MM.1S (cell line): ENCODE data around the gene AMPH.

Source experiments
- DNase-seq: peaks from one replicate; pipeline ENCODE4 v3.0.0-alpha.2; 2015
- H2AFZ ChIP-seq: fragments of 300-600 bp; sonication (generic); 2 replicates; pipeline ENCODE4 v1.6.0; 2016; ENCODE audit warnings: antibody characterized with exemption, low read length
- H3F3A ChIP-seq: fragments of 300-600 bp; sonication (generic); 2 replicates; pipeline ENCODE4 v1.6.1; 2016; ENCODE audit warnings: mild to moderate bottlenecking, antibody characterized with exemption, low read length, moderate library complexity, mixed read lengths; ENCODE audit not compliant: insufficient read depth
- H3K27ac ChIP-seq: fragments of 300-600 bp; sonication (generic); 2 replicates; pipeline ENCODE4 v1.5.1; 2016; ENCODE audit warnings: mild to moderate bottlenecking, low read length
- H3K27me3 ChIP-seq: fragments of 300-600 bp; sonication (generic); replicated peaks from 2 replicates; pipeline ENCODE4 v1.6.0; 2016; ENCODE audit warnings: low read length; ENCODE audit not compliant: insufficient read depth
- H3K36me3 ChIP-seq: fragments of 300-600 bp; sonication (generic); replicated peaks from 2 replicates; pipeline ENCODE4 v1.6.1; 2016; ENCODE audit warnings: mild to moderate bottlenecking, low read length, mixed read lengths; ENCODE audit not compliant: insufficient read depth
- H3K4me1 ChIP-seq: fragments of 300-600 bp; sonication (generic); 2 replicates; pipeline ENCODE4 v1.6.1; 2016; ENCODE audit warnings: low read length, mixed read lengths
- H3K4me2 ChIP-seq: fragments of 300-600 bp; sonication (generic); 2 replicates; pipeline ENCODE4 v1.6.0; 2016; ENCODE audit warnings: low read depth, low read length
- H3K4me3 ChIP-seq: fragments of 300-600 bp; sonication (generic); 2 replicates; pipeline ENCODE4 v1.5.1; 2016; ENCODE audit warnings: low read length, mixed read lengths
- H3K79me2 ChIP-seq: fragments of 300-600 bp; sonication (generic); 2 replicates; pipeline ENCODE4 v1.6.1; 2016; ENCODE audit warnings: mixed run types, low read length, mixed read lengths
- H3K9ac ChIP-seq: fragments of 300-600 bp; sonication (generic); 2 replicates; pipeline ENCODE4 v1.6.1; 2016; ENCODE audit warnings: low read length, mixed read lengths
- H3K9me2 ChIP-seq: fragments of 300-600 bp; sonication (generic); replicated peaks from 2 replicates; pipeline ENCODE4 v1.6.1; 2016; ENCODE audit warnings: mild to moderate bottlenecking, low read length, mixed read lengths; ENCODE audit not compliant: insufficient read depth
- H3K9me3 ChIP-seq: fragments of 300-600 bp; sonication (generic); replicated peaks from 2 replicates; pipeline ENCODE4 v1.6.1; 2016; ENCODE audit warnings: mild to moderate bottlenecking, low read length, mixed read lengths; ENCODE audit not compliant: insufficient read depth
- H4K20me1 ChIP-seq: fragments of 300-600 bp; sonication (generic); 2 replicates; pipeline ENCODE4 v1.6.1; 2016; ENCODE audit warnings: mild to moderate bottlenecking, low read length, moderate library complexity, mixed read lengths; ENCODE audit not compliant: insufficient read depth
- EZH2 ChIP-seq: fragments of 300-600 bp; sonication (generic); optimal IDR thresholded peaks from 2 replicates; pipeline ENCODE3; 2017; ENCODE audit warnings: low read depth, mild to moderate bottlenecking, antibody characterized with exemption, low read length, mixed read lengths
- EZH2phosphoT487 ChIP-seq: fragments of 300-600 bp; sonication (generic); IDR thresholded peaks from 2 replicates; pipeline ENCODE4 v1.6.1; 2018; ENCODE audit warnings: antibody characterized with exemption, low read length
- TF ChIP-seq, protein P1 (sequence below): fragments of 300-600 bp; sonication (generic); IDR thresholded peaks from 2 replicates; pipeline ENCODE4 v1.5.1; 2016; ENCODE audit warnings: antibody characterized with exemption, low read length, mixed read lengths

Gene AMPH

DNA sequence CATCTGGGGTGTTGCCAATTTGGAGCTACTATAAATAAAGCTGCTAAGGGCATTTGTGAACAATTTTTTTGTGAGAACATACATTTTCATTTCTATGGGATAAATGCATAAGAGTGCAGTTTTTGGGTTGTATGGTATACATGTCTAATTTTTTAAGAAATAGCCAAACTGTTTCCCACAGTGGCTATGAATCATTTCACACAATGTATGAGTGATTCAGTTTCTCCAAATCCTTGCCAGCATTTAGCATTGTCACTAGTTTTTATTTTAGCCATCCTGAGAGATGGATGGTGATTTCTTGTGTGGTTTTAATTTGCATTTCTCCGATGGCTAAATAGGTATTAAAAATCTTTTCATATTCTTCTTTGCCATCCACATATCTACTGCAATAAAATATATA lies 105.3 kb downstream of the AMPH start:
- H3K36me3 ChIP-seq, result no peaks in the 10 kb centered on the region
- peaks cover 8% of the 10 kb centered on the region for H3F3A ChIP-seq
- H3K4me3 ChIP-seq, result no peak overlapping the region
- H3K4me2 ChIP-seq, result no peak overlapping the region
- no peaks in the 10 kb centered on the region for H3K9me3 ChIP-seq
- no peak for TF ChIP-seq EZH2phosphoT487
- TF ChIP-seq, protein P1, sequence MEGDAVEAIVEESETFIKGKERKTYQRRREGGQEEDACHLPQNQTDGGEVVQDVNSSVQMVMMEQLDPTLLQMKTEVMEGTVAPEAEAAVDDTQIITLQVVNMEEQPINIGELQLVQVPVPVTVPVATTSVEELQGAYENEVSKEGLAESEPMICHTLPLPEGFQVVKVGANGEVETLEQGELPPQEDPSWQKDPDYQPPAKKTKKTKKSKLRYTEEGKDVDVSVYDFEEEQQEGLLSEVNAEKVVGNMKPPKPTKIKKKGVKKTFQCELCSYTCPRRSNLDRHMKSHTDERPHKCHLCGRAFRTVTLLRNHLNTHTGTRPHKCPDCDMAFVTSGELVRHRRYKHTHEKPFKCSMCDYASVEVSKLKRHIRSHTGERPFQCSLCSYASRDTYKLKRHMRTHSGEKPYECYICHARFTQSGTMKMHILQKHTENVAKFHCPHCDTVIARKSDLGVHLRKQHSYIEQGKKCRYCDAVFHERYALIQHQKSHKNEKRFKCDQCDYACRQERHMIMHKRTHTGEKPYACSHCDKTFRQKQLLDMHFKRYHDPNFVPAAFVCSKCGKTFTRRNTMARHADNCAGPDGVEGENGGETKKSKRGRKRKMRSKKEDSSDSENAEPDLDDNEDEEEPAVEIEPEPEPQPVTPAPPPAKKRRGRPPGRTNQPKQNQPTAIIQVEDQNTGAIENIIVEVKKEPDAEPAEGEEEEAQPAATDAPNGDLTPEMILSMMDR, result no peak
- TF ChIP-seq EZH2, result no peak
- DNase-seq, result no peak
- H4K20me1 ChIP-seq, result no peaks in the 10 kb centered on the region
- H3K27ac ChIP-seq, result no peak overlapping the region
- H2AFZ ChIP-seq, result no peak overlapping the region
- no peaks in the 10 kb centered on the region for H3K79me2 ChIP-seq
- H3K4me1 ChIP-seq, result peaks cover 10% of the 10 kb centered on the region
- no peaks in the 10 kb centered on the region for H3K27me3 ChIP-seq
- no peaks in the 10 kb centered on the region for H3K9me2 ChIP-seq
- no peak overlapping the region for H3K9ac ChIP-seq

- TF ChIP-seq EZH2phosphoT487, result no peak
- TF ChIP-seq EZH2, result no peak
- TF ChIP-seq, protein P1, result no peak
- H3K27ac ChIP-seq, result no peak overlapping the region
- H2AFZ ChIP-seq, result no peak overlapping the region
- H3K4me2 ChIP-seq, result no peak overlapping the region
- no peaks in the 10 kb centered on the region for H3K4me1 ChIP-seq
- no peak overlapping the region for H3K9ac ChIP-seq
- DNase-seq, result no peak
- H4K20me1 ChIP-seq, result no peaks in the 10 kb centered on the region
- H3K27me3 ChIP-seq, result no peaks in the 10 kb centered on the region
- no peaks in the 10 kb centered on the region for H3F3A ChIP-seq
- H3K4me3 ChIP-seq, result no peak overlapping the region
- no peaks in the 10 kb centered on the region for H3K9me3 ChIP-seq
- H3K9me2 ChIP-seq, result no peaks in the 10 kb centered on the region
- H3K36me3 ChIP-seq, result no peaks in the 10 kb centered on the region
- H3K79me2 ChIP-seq, result no peaks in the 10 kb centered on the region
Observed at GRCh38 chr7:38524786-38525185, 106.4 kb downstream of the AMPH start.

- no peaks in the 10 kb centered on the region for H4K20me1 ChIP-seq
- no peaks in the 10 kb centered on the region for H3K4me1 ChIP-seq
- no peak for DNase-seq
- no peak overlapping the region for H3K4me3 ChIP-seq
- H3K36me3 ChIP-seq, result no peaks in the 10 kb centered on the region
- H3K9me3 ChIP-seq, result no peaks in the 10 kb centered on the region
- H3K27me3 ChIP-seq, result no peaks in the 10 kb centered on the region
- no peaks in the 10 kb centered on the region for H3F3A ChIP-seq
- no peak overlapping the region for H3K9ac ChIP-seq
- no peaks in the 10 kb centered on the region for H3K9me2 ChIP-seq
- H3K79me2 ChIP-seq, result no peaks in the 10 kb centered on the region
- TF ChIP-seq, protein P1, result no peak
- TF ChIP-seq EZH2phosphoT487, result no peak
- TF ChIP-seq EZH2, result no peak
- no peak overlapping the region for H3K4me2 ChIP-seq
- H3K27ac ChIP-seq, result no peak overlapping the region
- no peak overlapping the region for H2AFZ ChIP-seq
Observed at GRCh38 chr7:38520741-38521140, 110.4 kb downstream of the AMPH start.

DNA sequence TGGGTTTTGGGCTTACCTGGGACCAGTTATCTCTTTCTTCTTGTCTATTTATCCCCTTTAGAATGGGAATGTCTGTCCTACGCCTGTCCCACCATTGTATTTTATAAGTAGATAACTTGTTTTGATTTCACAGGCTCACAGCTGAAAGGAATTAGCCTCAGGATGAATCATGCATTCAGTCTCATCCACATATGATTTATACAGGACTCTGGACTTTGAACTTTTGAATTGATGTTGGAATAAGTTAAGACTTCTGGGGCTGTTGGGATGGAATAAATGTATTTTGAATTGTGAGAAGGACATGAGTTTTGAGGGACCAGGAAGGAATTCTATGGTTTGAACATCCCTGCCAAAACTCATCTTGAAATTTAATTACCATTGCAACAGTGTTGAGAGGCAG lies 112.6 kb downstream of the AMPH start:
- H3K27me3 ChIP-seq, result no peaks in the 10 kb centered on the region
- no peaks in the 10 kb centered on the region for H3F3A ChIP-seq
- H4K20me1 ChIP-seq, result no peaks in the 10 kb centered on the region
- H3K4me1 ChIP-seq, result no peaks in the 10 kb centered on the region
- no peak overlapping the region for H3K4me3 ChIP-seq
- no peak overlapping the region for H2AFZ ChIP-seq
- H3K9ac ChIP-seq, result no peak overlapping the region
- no peak for DNase-seq
- H3K27ac ChIP-seq, result no peak overlapping the region
- H3K79me2 ChIP-seq, result no peaks in the 10 kb centered on the region
- H3K9me3 ChIP-seq, result no peaks in the 10 kb centered on the region
- no peak overlapping the region for H3K4me2 ChIP-seq
- no peaks in the 10 kb centered on the region for H3K9me2 ChIP-seq
- H3K36me3 ChIP-seq, result no peaks in the 10 kb centered on the region
- TF ChIP-seq, protein P1, result no peak
- TF ChIP-seq EZH2phosphoT487 (no peak), EZH2 (no peak)
